ENCODE results near the gene CMC4. TPM values are rescaled to one million over a fixed set of nuclear protein-coding genes. Genes with fewer than 3 reads are reported as not detected.

CMC4 gene
- total RNA-seq, 4 donors from 2014 or later = 20.3 to 30.8 (median 25.0) TPM

- TF ChIP-seq CTCF (IDR thresholded peaks at IDR 0.05; ENCODE audit: low read depth) = no peak
Observed at GRCh38 chrX:155065035-155065734, 5.8 kb downstream of the CMC4 start.

- TF ChIP-seq CTCF (IDR thresholded peaks at IDR 0.05; ENCODE audit: low read depth) = no peak
Observed at GRCh38 chrX:155061760-155062159, 9.2 kb downstream of the CMC4 start.

- no peak for TF ChIP-seq CTCF (IDR thresholded peaks at IDR 0.05; ENCODE audit: low read depth)
Observed at GRCh38 chrX:155056877-155057792, 13.8 kb downstream of the CMC4 start.

GRCh38 chrX:155056471-155056870, 14.5 kb downstream of the CMC4 start:
- no peak for TF ChIP-seq CTCF (IDR thresholded peaks at IDR 0.05; ENCODE audit: low read depth)

GRCh38 chrX:155055494-155055893, 15.4 kb downstream of the CMC4 start:
- no peak for TF ChIP-seq CTCF (IDR thresholded peaks at IDR 0.05; ENCODE audit: low read depth)

GRCh38 chrX:155054255-155054654, 16.7 kb downstream of the CMC4 start:
- TF ChIP-seq CTCF (IDR thresholded peaks at IDR 0.05; ENCODE audit: low read depth) = no peak

GRCh38 chrX:155053656-155054055, 17.3 kb downstream of the CMC4 start:
- no peak for TF ChIP-seq CTCF (IDR thresholded peaks at IDR 0.05; ENCODE audit: low read depth)

Measured in subcutaneous adipose tissue (tissue), 4 donors.